GM12875 (cell line): ENCODE results near the gene GZMH.
"Not testable (repeated sequence)": the region's sequence is repeated elsewhere in the genome, so short reads cannot be mapped to it uniquely, and the experiment has no call there.

ENCODE experiments used
- H3K4me3 ChIP-seq: one replicate; pipeline ENCODE4 v1.5.1; 2011; ENCODE audit warnings: low read depth, low read length, control low read depth
- CTCF ChIP-seq: IDR thresholded peaks from 2 replicates; pipeline ENCODE4 v1.5.1; 2011; ENCODE audit warnings: low read depth, mild to moderate bottlenecking, control low read depth, inconsistent platforms, low read length, moderate library complexity, borderline replicate concordance; ENCODE audit not compliant: insufficient read depth

GZMH gene

GRCh38 chr14:24609655-24610344 is at the start of gene GZMH:
Gene GZMH (minus strand): TSS chr14:24609685. CDS start chr14:24609613, 72 bp downstream.
- no peak within 1 kb of the TSS for H3K4me3 ChIP-seq
- no peak for TF ChIP-seq CTCF

GRCh38 chr14:24648361-24648760 is 38.9 kb upstream of the GZMH start:
- H3K4me3 ChIP-seq = not testable (repeated sequence)

- no peak for TF ChIP-seq CTCF
- no peak overlapping the region for H3K4me3 ChIP-seq
Observed at GRCh38 chr14:24639905-24640304, 30.4 kb upstream of the GZMH start.

- no peak for TF ChIP-seq CTCF
- no peak overlapping the region for H3K4me3 ChIP-seq
Observed at GRCh38 chr14:24639270-24639669, 29.8 kb upstream of the GZMH start.

- no peak within 1 kb of the TSS for H3K4me3 ChIP-seq
Observed at GRCh38 chr14:24634158-24634557, 24.7 kb upstream of the GZMH start, which contains the start of gene GZMB. Gene GZMB (minus strand): TSS chr14:24634190. CDS start chr14:24634160, 30 bp downstream.

GRCh38 chr14:24633353-24633752 is 23.9 kb upstream of the GZMH start:
- TF ChIP-seq CTCF = no peak

More at GRCh38 chr14:24634158-24634557, 24.7 kb upstream of the GZMH start, which contains the start of gene GZMB:
- no peak for TF ChIP-seq CTCF

GRCh38 chr14:24632761-24633160 is 23.3 kb upstream of the GZMH start:
- no peak for TF ChIP-seq CTCF
- no peak overlapping the region for H3K4me3 ChIP-seq

More at GRCh38 chr14:24633353-24633752, 23.9 kb upstream of the GZMH start:
- H3K4me3 ChIP-seq = no peak overlapping the region
